ENCODE data around the gene TEX44.

The TEX44 gene

DNA sequence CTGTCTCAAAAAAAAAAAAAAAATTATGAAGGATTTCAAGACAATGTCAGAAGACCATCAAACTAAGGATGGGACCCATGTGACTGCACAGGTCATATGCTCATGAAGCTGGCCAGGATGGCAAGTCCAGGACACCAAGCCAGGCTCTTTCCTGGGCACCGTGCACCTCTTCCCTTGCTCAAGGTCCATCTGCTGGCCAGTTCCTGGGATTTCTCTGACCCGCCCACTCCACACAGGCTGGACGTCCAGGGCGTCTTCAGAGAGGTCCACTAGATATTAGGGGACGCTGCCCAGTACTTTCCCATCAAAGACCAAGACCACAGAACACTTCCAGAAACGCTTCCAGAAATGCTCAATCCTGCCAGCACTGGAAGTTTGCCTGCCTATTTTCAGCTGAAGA lies 14.3 kb downstream of the TEX44 start:
- no peak for DNase-seq

DNA sequence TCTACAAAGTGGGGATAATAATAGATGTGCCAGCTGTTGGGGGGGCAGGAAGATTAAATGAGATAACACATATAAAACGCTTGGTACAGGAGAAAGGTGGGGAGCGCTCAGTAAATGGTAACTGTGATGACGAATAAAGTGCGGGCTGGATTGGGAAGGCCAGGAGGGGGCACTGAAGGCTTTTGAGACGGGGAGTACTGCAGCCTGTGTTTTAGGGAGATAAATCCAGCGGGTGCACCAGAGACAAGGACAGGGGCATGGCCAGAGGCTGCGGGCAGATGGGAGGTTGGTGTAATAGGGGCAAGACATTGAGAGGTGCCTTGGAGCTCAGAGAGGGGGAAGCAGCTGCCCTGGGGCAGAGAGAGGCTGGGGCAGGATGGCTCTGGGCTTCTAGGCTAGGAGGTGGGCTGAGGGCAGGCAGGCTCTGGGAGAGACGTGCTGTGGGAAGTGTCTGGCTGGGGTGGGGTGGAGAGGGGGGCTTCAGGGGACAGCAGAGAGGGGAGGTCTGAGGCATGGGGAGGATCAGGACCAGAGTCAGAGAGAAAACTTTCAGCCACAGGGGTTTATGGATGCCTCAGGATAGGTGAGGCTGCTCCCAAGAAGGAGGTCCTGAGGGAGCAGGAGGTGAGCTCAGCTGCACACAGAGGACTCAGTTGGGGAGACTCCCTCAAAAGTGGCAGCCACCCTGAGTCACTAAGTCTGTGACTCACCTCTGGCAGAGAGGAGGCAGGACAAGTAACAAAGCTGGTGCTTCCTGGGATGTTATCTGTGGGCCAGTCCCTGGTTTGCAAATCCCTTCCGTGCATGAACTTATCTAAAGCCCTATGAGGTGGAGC lies 18.8 kb downstream of the TEX44 start:
- peak in 1 of 2 donors; percentile 60 for DNase-seq

DNA sequence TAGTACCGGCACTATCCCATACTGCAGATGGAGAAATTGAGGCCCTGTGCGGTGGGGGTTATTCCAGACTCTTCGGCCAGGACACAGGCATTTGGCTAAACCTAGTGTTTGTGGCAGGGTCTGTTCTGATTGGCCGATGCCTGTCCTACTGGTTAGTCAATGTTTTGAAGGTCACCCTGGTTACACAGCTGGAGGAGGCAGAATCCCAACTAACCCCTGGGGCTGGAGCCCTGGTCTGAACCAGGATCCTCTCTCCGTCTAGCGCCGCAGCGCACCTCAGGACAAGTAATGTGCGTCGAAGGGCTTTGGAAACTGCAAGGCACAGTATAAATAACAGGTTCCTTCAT lies 19.4 kb downstream of the TEX44 start:
- DNase-seq = no peak

DNA sequence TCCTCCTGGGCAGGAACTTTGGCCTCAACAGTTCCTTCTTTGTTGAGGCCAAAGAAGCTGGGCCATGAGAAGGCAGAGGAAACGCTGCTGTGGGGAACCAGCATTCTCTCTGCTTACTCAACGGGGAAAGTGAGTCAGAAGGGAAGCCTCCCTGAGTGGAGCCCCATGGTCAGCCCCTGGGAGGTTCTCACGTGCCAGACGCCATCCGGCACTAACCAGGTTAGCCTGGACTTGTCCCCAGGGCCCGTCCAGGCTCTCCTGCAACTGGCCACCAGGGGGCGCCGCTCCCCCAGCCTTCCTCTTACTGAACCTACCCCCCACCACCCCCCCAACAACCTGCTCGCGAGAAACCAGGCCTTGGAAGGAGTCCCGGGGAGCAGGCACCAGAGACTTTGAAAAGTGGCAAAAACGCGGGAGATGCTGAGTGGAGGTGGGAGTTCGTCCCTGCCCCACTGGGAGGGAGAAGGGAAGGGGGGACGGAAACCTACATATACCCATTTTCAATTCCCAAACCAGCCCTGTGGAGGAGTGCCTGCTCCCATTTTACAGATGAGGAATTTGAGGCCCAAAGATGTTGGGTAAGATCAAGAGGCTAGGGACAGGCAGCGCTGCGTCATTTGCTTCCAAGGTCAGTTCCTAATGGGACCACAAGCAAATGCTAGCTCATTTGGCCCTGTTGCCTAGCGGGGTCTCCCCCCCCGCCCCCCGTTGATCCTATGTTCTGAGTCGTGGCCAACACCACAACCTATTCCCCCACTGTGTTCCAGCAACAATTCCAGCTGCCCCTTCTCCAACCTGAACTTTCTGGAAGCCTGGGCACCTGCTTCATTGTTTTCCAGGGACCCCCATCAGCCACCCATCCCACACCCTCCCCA lies 20.0 kb downstream of the TEX44 start:
- peak; percentile 89 to 92 for DNase-seq

DNA sequence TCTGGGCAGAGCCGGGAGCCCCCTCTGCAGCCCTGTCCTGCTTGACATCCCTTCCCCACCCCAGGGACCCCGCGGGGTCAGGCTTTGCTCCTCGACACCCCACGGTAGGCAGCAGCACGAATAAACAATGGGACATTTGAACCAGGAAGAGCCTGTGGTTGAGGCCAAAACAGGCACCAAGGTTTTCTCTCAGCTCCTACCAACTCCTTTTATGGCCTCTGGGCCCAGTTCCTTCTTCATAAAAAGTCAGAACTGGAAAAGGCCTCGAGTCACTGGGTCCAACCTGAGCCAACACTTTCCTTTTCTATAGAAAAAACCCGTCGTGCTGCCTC lies 20.6 kb downstream of the TEX44 start:
- DNase-seq = no peak

DNA sequence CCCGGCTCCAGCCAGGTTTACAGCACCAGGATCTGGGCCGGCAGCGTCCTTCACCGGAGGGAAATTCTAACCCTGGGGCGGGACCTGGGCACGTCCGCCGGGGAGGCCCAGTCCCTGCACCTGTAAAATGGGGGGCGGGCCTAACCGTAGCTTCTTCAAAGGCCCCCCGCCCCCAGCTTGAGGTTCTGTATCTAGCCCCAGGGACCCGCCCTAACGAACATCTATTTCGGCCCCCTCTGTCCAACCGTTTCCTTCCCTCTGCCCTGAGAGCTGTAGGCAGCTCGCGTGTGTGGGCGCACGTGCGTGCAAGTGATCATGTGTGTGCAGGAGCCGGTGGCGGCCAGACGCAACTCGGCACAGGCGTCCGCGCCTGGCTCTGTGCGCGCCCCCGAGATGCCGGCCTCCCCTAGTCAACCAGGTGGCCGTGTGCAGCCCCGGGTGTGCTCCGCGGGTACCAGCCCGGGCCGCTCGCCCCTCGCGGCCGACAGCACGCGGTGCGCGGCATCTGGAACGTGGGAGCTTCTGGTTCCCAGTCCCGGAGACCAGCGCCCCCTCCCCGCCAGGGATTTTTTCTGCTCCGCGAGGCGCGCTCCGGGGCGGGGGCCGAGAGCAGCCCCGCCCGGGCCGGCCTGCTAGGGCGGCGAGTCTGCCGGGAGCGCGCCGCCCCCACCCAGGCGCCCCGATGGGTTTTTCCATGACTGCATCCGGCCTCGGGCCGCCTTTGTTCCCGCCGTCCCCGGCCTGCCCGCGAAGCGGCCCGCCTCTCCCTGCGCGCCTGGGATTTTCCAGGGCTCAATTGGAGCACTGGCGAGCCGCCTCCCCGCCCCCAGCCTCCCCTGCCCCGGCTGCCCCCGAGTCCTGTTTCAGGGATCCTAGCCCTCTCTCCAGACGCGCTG lies 21.2 kb downstream of the TEX44 start:
- DNase-seq = peak; percentile 72 to 86

DNA sequence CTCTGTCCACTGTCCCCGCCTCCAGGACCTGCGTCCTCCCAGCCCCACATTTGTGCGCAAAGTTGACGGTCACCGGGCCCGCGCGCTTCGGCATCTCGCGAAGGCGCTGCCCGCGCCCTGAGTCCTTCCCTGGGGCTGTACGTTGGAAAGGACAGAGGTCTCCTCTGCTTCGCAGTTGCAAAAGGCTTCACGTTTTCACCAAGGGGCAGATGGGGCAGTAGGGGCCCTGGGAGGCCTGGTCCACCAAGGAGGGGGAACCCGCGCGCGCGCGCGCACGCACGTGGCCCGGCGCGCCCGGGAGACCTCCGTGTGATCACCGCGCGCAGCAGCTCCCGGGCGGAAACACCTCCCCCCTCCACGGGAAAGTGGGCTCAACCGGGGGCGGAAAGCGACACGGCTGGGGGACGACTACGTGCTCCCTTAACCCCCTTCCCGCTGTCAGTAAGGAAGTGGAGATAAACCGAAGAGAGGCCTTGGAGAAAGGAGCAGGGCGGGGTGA lies 21.9 kb downstream of the TEX44 start:
- peak; percentile 27 to 59 for DNase-seq

DNA sequence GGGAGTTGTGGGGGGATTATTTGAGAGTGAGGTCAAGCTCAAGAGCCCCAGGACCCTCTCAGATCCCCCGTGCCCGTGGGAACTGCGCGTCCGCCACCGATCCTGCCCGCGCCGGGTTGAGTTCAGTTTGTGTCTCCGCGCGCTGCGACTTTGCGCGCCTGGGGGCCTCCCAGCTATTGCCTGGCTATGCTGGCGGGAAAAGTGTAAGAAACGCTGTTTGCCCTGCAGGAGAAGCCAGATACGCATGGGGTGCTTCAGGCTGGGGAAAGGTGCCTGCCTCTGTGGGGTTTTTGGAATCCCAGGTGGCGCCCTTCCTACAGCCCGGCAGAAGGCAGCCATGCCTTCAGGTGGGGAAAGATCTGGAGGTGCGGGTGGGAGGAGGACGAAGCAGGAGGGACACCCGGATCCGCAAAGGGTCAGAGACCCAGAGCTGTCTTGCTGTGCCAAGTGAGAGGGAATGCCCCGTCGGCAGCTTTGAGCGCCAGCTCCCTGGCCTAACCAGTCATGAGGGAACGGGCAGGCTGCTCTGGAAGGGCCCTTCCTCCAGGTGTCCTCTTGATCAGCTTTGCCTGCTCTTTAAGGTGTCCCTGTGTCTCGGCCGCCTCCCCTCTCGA lies 22.5 kb downstream of the TEX44 start:
- DNase-seq = no peak

DNA sequence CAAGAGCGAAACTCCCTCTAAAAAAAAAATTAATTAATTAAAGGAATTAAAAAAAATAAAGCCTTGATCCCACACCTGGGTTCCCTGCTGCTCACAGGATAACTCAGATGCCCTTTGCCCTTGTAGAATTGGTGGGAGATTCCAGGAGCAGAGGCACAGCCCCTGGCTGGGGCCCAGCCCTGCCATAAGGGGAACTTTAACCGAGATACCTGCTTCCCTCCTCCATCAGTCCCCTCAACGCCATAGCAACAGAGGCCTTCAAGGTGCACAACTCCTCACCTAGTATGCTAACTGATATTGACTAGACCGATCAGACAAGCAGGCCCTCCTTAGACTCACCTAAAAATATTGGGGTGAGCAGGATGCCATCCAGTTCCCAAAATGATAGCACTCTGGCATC lies 23.6 kb downstream of the TEX44 start:
- DNase-seq = no peak

DNA sequence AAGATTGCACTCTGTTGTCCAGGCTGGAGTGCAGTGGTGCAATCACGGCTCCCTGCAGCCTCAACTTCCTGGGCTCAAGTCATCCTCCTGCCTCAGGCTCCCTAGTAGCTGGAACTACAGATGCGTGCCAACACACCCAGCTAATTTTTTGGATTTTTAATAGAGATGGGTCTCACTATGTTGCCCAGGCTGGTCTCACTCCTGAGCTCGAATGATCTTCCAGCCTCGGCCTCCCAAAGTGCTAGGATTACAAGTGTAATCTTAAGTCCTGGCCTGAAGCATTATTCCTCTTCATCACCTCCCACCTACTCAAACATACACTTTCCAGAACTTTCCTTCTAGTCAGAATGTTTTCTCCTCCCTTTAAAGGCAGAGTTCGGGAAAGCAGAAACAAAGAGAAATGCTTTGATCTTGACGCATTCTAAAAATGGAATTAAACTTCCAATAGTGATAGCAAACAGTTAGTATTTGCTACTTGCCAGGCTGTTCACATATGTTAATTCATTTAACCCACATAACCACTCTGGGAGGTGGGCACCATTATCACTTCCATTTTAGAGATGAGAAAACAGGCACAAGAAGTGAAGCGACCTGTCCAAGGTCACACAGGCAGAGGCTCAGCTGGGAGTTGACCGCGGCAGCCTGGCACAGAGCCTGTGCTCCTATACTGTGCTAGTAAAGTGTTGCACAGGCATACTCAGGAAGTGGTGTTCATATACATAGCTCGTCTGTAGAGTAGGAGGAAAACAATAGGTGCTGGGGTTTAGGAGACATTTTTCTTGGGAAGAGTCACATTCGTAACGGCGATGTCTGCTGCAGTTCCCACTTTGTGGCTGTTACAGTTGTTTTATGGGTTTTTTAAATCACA lies 24.6 kb downstream of the TEX44 start:
- no peak for DNase-seq

DNA sequence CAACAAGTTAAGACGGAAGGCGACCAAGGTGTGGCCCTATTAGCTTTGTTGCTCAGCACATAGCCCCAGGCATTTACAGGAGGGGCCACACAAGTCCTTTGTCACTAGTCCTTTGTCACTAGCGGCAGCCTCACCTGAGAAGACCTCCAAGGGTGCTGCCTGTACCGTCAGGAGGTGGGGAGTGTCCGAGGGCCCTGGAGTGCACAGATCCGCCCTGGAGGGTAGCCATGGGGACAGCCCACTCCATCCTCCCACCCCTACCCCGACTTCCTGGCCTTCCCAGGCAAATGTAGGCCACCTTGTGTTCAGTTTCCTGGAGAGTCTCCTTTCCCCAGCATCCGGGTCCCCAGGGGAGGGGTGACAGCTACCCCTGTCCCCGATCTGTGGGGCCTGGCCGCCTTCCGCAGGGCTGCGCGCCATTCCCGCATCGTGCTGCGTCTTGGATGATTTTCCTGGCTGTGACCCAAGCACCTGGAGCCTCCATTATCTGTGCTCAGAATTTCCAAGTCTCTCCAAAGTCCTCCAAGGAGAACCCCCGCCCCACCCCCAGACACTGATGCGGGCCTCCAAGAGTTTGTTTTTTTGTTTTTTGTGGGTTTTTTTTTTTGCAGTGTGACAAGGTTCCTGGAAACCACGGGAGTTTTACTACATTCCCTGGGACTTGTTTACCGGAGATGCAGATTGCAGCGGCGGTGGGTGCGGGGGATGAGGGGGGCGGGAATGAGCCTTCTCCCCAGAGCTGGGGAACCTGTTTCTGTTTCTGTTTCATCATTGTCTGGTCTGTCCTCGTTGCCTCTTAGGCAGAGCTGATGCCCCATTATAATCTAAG lies 28.6 kb downstream of the TEX44 start:
- DNase-seq = no peak

DNA sequence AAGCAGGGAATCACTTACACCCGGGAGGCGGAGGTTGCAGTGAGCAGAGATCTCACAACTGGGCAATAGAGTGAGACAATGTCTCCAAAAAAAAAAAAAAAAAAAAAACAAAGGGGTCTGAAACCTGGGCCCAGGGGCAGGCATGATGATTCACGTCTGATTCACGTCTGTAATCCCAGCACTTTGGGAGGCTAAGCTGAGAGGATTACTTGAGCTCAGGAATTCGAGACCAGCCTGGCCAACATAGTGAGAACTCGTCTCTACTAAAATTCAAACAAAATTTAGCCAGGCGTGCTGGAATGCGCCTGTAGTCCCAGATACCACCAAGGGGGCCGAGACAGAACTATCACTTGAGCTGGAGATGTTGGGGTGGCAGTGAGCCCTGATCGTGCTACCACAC lies 30.3 kb downstream of the TEX44 start:
- no peak for DNase-seq

DNA sequence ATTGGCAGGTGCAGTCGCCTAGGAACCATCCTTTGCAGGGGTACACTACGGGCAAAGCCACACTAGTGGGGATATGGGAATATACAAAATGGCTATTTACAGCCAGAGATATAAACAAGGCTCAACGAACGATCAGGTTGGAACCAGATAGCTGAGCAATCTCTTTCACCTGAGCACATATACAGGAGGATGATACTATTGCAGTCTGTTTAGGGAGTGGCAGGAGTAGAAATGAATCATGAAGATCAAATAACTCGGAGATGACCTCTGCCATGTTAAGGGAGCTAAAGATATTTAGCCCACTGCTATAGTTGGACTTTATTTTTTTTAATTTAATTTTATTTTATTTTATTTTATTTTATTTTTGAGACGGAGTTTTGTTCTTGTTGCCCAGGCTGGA lies 33.8 kb downstream of the TEX44 start:
- DNase-seq = no peak

DNA sequence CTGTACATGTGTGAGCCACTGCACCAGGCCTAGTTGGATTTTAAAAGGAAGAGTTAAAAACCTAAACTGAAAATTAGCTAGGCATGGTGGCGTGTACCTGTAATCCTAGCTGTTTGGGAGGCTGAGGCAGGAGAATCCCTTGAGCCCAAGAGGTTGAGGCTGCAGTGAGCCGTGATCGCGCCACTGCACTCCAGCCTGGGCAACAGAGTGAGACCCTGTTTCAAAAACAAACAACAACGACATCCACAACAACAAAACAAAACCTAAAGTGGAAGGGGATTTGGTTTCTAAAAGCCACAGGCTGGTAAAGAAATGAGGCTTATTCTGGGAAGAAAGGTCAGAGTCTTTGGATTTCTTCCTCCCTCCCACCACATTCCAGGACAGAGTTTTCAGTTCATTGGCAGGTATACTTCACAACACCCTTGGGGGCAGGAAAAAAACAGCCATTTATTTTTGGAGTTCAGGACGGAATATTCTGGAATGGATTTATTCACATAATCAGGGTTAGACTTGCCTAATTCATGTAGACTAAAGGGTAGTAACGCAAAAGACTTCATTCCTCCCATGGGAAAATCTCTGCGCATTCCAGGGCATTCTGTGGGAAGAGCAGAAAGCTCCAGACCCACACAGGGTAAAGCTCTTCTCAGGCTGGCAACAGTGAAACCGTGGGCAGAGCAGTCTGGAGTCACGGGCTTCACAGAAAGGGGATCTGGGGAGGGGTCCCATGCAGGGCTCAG lies 34.9 kb downstream of the TEX44 start:
- DNase-seq = no peak

DNA sequence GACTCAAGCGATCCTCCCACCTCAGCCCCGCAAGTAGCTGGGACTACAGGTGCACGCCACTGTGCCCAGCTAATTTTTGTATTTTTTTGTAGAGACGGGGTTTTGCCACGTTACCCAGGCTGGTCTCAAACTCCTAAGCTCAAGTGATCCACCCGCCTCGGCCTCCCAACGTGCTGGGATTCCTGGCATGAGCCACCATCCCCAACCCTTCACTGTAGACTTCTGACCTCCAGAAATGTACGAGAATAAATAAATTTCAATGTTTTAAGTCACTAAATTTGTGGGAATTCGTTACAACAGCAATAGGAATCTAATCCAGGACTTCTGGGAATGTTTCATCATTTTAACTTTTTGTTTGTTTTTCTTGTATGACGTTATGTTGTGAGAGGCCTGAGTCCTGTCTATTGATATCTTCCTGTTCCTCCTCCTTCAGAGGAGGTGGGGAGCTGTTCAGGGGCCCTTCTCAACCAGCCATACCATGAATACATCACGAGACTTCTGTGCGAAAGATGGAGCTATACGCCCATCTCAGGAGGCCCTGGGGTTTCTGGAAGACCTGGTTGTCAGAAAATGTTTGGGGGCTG lies 40.0 kb downstream of the TEX44 start:
- no peak for DNase-seq

DNA sequence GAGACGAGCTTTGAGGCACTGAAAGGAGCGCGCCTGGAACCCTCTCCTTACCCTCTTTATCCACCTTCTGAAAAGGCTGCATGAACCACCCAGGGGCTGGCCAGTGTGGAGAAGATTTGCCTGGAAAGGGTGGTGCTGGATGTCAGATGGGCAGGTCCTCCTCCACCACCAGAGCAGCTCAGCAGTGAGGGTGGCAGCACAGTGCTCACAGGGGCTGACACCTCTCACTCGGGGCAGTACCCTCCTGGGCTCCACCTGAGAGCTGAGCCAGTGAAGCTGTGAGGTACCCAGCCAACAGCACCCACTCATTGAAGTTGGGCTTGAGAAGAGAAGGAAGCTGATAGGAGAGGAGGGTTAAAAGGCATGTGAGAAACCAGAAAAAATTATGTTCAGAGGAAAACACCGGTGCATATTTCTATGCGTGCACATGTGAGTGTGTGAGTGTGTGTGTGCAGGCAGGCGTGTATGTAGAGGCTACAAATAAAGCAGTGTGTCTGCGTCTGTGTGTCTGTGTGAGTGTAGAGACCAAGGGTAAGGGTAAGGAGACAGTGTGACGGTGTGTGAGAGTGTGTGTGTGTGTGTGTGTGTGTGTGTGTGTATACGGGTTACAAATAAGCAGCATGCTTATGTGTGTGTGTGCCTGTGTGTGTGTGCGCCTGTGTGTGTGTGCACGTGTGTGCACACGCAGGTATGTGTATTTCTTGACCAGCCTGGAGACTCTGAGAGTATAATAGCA lies 40.7 kb downstream of the TEX44 start:
- no peak for DNase-seq

DNA sequence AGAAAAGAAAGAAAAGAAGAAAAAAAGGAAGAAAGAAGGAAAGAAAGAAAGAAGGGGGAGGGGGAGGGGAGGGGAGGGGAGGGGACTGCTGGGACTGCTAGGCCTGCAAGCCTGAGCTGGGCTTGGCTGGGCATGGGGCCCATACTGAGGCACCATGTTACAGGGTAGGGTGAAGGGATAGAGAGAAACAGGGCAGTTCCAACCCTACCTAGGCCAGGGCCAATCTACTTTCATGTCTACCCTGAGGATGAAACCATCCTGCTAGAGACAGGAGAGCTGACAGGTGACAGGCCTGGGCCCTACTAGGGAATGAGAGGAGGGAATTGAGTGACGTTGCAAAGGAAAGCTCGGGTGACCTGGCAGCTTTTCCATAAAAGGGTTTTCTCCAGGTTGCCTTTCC lies 41.7 kb downstream of the TEX44 start:
- no peak for DNase-seq

DNA sequence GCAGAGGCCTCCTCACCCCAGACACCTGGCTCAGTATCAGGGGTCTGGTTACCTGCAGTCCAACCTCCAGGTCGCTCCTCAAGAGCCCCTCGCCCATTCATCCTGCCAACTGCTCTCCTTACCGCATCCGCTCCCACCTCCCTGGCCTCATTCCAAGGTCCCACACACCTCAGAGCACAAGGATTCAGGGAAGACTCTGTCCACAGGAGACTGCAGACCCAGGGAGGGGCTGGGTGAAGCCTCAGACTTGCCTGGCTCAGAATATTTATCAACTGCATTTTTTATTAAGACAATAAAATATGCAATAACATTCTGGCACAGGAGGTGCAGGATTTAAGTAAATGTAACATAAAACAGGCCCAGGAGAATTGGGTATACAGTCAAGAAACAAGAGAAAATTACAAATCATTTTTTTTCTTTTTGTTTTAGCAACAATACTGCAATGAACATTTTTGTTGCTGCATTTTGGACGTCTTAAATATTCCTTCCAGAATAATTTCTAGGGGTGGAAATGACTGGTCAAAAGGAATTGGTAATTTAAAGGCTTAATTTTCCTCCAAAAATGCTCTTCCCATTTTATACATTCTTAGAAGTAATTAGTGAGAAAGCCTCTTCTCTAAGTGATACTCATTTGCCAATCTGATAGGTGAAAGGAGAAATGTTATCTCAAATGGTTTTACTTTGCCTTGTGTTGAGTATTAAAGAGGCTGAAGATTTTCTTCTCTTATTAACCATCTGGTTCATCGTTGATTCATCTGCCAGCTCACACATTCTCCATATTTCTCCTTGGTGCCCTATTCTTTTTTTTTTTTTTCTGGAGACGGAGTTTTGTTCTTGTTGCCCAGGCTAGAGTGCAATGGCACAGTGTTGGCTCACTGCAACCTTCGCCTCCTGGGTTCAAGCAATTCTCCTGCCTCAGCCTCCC lies 42.5 kb downstream of the TEX44 start:
- no peak for DNase-seq
